Testis (tissue), 2 donors: ENCODE measurements around the gene SLC34A3.

Experiments
- CTCF ChIP-seq, 3 experiments: fragments of 450-650 bp in 2 of 3; fragments of 200-600 bp in 1 of 3; sonication (generic) in 1 of 3; IDR thresholded peaks; one replicate each; pipeline ENCODE4 v1.5.1; 2016 to 2019; ENCODE audit warnings: antibody characterized with exemption in 3 of 3, mild to moderate bottlenecking in 2 of 3, moderate library complexity in 1 of 3
- POLR2A ChIP-seq: fragments of 450-650 bp; IDR thresholded peaks from one replicate; pipeline ENCODE4 v1.6.1; 2017; ENCODE audit warnings: antibody characterized with exemption, mild to moderate bottlenecking, moderate library complexity

- TF ChIP-seq CTCF (IDR thresholded peaks at IDR 0.05) (no peak), POLR2A (no peak)
Measured at GRCh38 chr9:137228506-137228967, 2.2 kb upstream of the SLC34A3 start.
